KOPT-K1 (cell line): Measurements from ENCODE around the gene SFTPA1.
"Not testable (repeated sequence)": the region's sequence is repeated elsewhere in the genome, so short reads cannot be mapped to it uniquely, and the experiment has no call there.

Experiments
- H3K27ac ChIP-seq: fragments of 200-600 bp; sonication (generic); 2 replicates; pipeline ENCODE4 v1.5.1; 2016; ENCODE audit warnings: antibody characterized with exemption, mild to moderate bottlenecking, low read depth, low read length; ENCODE audit not compliant: poor library complexity, severe bottlenecking
- H3K36me3 ChIP-seq: fragments of 200-600 bp; sonication (generic); 2 replicates; pipeline ENCODE4 v1.5.1; 2017; ENCODE audit warnings: antibody characterized with exemption, mild to moderate bottlenecking, low read length, moderate library complexity; ENCODE audit not compliant: insufficient read depth
- H3K9me3 ChIP-seq: fragments of 200-600 bp; sonication (generic); 2 replicates; pipeline ENCODE4 v1.5.1; 2017; ENCODE audit warnings: antibody characterized with exemption, low read length, mild to moderate bottlenecking; ENCODE audit not compliant: insufficient read depth, poor library complexity, severe bottlenecking

The SFTPA1 gene

DNA sequence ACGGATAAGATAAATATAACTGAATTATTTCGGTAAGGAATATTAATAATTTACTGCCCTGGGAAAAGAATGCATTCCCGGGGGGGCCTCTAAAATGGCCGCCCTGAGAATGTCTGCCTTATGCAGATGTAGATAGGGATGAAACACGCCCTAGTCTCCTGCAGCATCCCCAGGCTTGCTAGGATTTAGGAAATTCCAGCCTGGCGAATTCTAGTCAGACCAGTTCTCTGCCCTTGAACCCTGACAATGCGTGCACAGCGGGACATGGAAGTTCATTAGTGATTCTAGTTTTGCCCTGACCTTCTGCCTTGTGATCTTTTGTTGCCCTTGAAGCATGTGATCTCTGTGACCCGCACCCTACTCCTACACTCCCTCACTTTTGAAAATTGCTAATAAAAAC lies 11.1 kb upstream of the SFTPA1 start:
- H3K36me3 ChIP-seq, H3K27ac ChIP-seq: not testable (repeated sequence)
- peaks cover 23% of the 10 kb centered on the region for H3K9me3 ChIP-seq

DNA sequence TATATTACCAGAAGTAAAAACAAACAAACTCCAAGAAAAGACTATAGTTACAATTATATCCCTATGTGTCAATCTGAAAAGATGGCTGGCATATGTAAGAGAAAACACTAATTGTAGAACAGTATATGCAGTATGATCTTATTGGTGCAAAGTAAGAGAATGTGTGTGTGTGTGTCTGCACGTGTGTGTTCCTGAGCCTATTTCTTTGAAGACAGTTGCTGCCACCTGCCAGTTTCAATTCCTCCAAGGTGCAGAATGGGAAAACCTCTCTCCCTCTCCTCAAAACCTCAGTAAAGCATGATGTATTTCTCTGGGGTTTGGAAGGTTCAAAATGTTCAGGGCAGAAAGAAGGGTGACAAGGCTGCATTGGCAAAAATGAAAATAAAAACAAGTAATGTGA lies 8.8 kb upstream of the SFTPA1 start:
- Histone ChIP-seq H3K36me3 (no peaks in the 10 kb centered on the region), H3K27ac (no peak overlapping the region), H3K9me3 (peaks cover 17% of the 10 kb centered on the region)

DNA sequence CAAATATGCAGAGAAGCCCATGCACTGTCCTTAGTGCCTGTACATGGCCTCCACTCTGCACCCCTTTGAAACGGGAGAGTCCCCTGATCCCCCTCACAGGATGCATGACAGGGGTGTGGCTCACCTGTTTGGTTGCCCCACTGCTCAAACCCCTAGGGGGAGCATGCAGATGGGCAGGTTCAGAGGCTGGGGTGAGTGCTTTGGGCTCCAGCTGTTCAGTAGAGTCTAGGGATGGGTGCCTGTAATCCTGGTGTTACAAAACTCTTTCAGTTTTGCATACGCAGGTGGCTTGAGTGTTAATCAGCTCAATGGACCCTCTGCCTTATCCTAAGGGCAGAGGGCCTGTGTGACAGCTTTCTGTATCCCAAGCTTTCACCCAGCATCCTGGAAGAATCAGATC lies 7.8 kb upstream of the SFTPA1 start:
- Histone ChIP-seq H3K9me3 (peaks cover 7% of the 10 kb centered on the region), H3K36me3 (no peaks in the 10 kb centered on the region), H3K27ac (no peak overlapping the region)

DNA sequence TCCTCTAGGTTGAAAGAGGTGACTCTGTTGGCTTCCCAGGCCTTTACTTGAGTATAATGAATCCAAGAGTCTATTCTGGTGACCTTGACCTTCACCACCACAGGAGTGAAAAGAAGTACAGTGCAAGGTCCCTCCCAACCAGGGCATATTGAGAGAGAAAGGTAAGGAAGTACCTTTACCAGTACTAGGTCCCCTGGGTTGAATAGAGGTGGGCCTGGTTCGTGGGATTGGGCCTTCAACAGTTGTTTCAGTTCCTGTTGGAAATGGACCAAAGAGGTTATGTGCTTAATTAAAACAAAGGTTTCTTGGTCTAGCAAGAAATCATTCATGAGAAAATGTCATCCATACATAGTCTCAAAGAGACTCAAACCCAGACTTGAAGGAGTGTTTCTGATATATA lies 6.4 kb upstream of the SFTPA1 start:
- H3K36me3 ChIP-seq = no peaks in the 10 kb centered on the region
- no peaks in the 10 kb centered on the region for H3K9me3 ChIP-seq
- no peak overlapping the region for H3K27ac ChIP-seq

DNA sequence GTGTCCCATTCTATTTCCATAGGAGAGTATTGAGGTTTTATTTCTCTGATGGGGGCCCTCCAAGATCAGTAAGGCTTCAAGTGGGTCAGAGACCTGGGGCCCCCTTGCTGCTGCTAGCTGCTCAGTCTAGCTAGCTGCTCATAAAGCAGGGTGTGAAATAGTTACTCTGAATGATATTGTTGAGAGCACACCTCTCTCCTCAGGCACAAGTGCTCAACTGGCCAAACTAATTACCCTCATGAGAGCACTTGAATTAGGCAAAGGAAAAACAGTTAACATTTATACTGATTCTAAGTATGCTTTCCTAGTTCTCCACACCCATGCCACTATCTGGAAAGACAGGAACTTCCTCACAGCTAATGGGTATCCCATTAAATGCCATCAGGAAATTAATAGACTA lies 5.4 kb upstream of the SFTPA1 start:
- Histone ChIP-seq H3K36me3 (no peaks in the 10 kb centered on the region), H3K27ac (no peak overlapping the region), H3K9me3 (no peaks in the 10 kb centered on the region)

DNA sequence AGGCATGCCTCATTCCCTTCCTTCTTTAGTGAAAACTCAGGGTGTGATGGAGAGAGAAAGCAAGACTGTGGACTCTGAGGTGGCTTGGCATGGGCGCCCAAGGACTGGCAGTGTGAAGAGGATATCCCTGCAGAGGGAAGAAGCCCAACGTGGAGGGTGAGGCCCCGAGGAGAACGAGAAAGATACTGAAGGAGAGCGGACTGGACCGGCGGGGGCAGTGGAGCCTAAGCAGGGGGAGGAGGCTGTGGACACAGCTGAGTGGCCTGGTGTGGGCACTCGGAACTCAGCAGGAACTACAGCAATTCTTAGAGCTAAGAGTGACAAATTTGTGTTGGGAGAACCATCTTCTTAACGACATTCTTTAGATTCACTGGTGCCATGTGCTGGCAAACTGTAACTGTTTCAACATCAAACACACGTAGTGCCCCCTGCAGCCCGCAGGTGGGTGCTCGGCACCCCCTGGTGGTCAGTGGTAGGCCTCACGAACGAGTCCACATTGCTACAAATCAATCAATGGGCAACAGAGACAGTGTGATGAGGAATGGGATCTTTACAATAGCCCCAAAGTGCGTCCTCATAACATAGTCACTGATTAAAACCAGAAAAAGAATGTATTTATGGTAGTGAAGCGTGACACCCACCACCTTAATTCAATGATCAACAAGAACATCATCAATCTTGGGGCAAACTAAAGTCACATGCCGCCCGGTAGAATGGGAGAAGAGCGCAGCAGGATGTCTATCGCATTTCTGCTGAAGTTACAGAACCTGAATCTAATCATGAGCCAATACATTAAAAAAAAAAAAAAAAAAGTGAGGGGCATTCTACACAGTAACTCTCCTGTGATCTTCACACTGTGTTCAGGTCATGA lies 2.0 kb upstream of the SFTPA1 start:
- Histone ChIP-seq H3K9me3 (no peaks in the 10 kb centered on the region), H3K36me3 (no peaks in the 10 kb centered on the region), H3K27ac (no peak overlapping the region)

DNA sequence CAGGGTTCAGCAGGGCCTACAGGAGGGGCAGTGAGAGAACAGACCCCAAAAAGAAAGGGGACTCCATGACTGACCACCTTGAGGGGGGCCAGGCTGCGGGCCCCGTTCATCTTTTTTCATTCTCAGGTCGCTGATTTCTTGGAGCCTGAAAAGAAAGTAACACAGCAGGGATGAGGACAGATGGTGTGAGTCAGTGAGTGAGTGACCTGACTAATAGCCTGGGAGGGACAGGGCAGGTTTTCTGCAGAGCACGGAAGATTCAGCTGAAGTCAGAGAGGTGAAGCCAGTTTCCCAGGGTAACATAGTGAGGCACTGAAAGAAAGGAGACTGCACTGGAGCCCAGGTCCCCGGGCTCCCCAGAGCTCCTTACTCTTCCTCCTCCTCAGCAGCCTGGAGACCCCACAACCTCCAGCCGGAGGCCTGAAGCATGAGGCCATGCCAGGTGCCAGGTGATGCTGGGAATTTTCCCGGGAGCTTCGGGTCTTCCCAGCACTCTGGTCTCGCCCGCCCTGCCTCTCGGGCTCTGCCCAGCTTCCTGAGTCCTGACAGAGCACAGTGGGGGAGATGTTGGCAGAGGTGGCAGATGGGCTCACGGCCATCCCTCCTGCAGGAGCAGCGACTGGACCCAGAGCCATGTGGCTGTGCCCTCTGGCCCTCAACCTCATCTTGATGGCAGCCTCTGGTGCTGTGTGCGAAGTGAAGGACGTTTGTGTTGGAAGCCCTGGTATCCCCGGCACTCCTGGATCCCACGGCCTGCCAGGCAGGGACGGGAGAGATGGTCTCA lies 646 bp downstream of the SFTPA1 start:
- not testable (repeated sequence) for H3K27ac ChIP-seq, H3K36me3 ChIP-seq, H3K9me3 ChIP-seq

DNA sequence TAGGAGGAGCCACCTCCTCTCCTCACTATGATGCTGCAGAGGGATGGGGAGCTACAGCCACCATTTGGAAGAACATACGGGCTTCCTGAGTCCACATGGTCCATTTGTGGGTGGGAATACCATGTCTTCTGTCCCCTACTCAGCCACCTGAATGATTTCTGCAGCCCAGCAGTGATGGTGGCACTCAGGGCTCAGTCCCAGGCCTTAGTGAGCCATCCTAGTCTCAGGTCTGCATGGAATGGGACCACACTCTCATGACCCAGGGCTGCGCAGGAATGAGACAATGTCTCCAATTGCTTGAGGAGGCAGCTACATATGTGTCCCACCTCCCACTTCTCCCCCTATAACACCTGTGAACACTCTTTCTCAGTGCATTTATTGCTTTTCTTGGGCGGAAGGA lies 4.8 kb downstream of the SFTPA1 start:
- Histone ChIP-seq H3K9me3 (no peaks in the 10 kb centered on the region), H3K36me3 (no peaks in the 10 kb centered on the region), H3K27ac (no peak overlapping the region)

DNA sequence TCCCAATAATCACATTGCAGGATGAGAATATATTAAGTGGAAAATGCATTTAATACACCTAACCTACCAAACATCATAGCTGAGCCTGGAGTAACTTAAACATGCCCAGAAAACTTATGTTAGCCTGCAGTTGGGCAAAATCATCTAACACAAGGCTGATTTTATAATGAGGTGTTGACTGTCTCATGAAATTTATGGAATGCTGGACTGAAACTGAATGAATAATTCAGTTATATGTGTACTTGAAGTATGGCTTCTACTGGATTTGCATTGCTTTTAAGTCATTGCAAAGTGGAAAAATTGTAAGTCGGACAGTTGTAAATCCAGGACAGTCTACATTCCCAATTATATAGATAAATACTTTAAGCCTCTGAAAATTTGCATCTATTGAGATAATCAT lies 5.4 kb downstream of the SFTPA1 start:
- no peaks in the 10 kb centered on the region for H3K36me3 ChIP-seq
- no peaks in the 10 kb centered on the region for H3K9me3 ChIP-seq
- H3K27ac ChIP-seq = no peak overlapping the region

DNA sequence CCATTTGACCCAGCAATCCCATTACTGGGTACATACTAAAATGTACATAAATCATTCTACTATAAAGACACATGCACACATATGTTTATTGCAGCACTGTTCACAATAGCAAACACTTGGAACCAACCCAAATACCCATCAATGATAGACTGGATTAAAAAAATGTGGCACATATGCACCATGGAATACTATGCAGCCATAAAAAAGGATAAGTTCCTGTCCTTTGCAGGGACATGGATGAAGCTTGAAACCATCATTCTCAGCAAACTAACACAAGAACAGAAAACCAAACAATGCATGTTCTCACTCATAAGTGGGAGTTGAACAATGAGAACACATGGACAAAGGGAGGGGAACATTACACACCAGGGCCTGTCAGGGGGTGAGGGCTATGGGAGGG lies 12.9 kb downstream of the SFTPA1 start:
- H3K36me3 ChIP-seq, H3K27ac ChIP-seq, H3K9me3 ChIP-seq: not testable (repeated sequence)

DNA sequence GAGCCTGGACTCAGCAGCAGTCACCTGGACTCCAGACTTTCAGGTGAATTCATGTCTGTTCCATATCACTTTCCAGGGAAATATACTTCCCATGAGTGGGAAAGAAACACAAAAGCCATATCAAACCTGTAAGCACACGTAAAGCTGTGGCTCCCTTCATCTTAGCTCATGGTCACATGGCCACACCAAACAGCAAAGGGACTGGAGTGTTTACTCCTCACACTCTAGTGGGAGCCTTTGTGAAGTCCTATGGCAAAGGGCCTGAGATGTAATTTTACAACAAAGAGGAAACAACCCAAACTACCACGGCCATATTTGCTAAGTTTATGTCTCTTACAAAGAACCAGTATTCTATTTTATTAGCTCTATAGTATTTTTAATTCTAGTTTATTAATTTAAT lies 16.3 kb downstream of the SFTPA1 start:
- Histone ChIP-seq H3K36me3 (no peaks in the 10 kb centered on the region), H3K27ac (no peak overlapping the region), H3K9me3 (peaks cover 8% of the 10 kb centered on the region)

DNA sequence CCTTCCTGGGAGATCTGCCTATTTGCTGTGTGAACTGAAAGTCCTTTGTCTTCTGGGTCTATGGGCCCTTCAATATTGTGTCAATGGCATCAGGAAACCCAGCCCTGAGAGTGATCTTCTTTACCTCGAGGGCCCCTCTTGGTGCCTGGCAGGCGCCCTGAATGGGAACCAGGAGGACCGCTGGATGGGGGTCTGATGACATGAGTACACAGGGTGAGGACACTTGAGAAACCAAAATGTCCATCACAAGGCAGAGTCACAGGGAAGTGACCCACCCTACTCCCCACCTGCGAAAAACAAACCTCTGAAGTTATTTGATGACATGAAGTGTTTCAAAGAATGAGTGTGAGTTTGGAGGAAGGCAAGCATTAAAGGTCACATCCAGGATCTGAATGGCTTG lies 17.3 kb downstream of the SFTPA1 start:
- H3K9me3 ChIP-seq = peaks cover 8% of the 10 kb centered on the region
- no peak overlapping the region for H3K27ac ChIP-seq
- no peaks in the 10 kb centered on the region for H3K36me3 ChIP-seq

DNA sequence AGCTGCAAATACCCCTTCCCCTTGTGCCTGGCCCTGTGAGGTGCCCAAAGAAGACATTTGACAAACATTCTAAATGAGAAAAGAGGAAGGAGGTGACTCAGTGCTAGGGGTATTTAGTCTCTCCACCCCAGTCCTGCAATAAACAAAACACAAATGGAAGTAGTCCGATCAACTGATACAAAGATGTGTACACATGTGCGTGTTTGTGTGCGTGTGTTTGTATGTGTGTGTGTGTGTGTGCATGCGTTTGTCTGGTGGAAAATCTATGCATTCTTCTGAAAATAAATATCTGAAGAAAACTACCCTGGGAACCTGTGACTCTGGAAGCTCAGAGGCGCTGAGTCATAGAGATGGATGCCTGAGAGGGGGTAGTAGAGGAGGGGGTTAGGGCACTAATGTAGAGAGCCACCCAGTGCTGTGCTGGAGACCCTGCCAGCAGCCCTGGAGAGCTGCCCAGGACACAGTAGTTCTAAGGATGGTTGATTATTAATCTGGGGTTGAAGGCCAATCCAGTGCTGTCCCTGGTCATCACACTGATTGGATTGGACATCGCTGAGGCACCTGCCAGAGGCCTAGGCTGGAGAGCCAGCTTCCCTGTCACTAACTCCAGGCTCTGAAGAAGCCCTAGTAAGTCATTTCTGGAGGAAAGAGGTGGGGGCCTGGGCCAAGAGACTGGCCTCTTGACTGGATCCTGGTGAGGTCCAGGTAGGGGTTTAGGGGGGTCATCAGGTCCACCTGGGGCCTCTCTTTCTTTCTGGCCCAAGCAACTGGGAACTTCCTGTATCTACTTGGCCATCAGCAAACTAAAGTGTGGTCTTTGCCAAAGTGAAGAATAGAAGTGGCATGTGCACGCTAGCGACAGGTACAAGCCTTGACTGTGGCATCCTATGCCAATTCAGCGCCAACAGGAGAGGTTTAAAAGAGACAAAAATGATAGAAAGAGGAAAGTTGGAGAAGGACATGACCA lies 18.5 kb downstream of the SFTPA1 start:
- Histone ChIP-seq H3K36me3 (no peaks in the 10 kb centered on the region), H3K27ac (no peak overlapping the region), H3K9me3 (peaks cover 8% of the 10 kb centered on the region)

DNA sequence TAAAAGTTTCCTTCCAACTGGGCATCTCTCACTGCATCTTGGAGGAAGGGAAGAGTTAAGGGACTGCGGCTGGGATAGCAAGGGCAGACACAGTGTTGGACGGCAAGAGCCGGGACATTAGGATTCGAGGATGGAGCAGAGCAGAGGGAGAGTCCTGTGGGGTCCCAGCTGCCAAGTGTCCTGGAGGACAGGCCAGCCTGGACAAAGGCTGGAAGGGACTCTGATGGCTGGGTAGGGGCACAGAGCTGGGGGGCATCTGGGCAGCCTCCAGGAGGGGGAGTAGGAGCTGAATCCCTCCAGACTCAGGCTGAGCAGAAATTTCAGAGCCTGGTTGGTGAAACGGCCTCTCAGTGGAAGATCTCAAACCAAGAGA lies 19.2 kb downstream of the SFTPA1 start:
- Histone ChIP-seq H3K27ac (no peak overlapping the region), H3K36me3 (no peaks in the 10 kb centered on the region), H3K9me3 (peaks cover 8% of the 10 kb centered on the region)

DNA sequence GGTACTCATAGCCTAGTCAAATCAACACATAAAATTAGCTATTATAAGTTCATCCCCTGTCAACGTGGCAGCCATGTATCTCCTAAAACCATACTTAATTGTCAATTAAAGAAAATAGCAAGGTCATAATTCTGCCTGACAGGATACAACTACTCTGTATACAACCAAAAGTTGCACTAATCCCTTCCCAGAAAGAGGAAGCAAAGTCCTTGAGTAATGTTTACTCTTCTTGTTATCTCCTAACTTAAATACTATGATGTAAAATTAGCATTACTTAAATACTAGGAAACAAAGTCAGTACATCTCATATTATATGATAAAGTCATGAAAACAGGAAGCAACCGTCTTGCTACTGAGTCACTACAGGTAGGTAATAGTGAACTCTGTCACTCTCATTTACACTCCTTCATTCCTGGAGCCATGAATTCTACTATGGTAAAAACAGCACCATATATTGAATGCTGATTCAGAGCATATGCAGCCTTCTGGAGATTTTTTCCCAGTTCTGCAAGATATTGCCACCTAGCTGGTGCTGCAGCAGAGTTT lies 26.0 kb downstream of the SFTPA1 start:
- not testable (repeated sequence) for H3K36me3 ChIP-seq, H3K9me3 ChIP-seq, H3K27ac ChIP-seq
